Skeletal muscle tissue (tissue), 4 donors: ENCODE measurements around the gene WDR89. TPM values are rescaled to one million over a fixed set of nuclear protein-coding genes. Genes with fewer than 3 reads are reported as not detected.
"Not testable (repeated sequence)": the region's sequence is repeated elsewhere in the genome, so short reads cannot be mapped to it uniquely, and the experiment has no call there.

Experiments
- H3K27ac ChIP-seq: one replicate; pipeline ENCODE4 v1.7.0; 2013; ENCODE audit warnings: mild to moderate bottlenecking, low read depth, low read length, inconsistent platforms
- H3K27me3 ChIP-seq, 3 donors: one replicate each; pipeline ENCODE4 v1.7.0; 2013; ENCODE audit warnings: low read length in 3 of 3; ENCODE audit not compliant: control insufficient read depth in 3 of 3, insufficient read depth in 3 of 3
- H3K36me3 ChIP-seq, 3 donors: one replicate each; pipeline ENCODE4 v1.7.0; 2013; ENCODE audit warnings: low read length in 3 of 3; ENCODE audit not compliant: control insufficient read depth in 3 of 3, insufficient read depth in 3 of 3
- H3K4me1 ChIP-seq, 3 donors: one replicate each; pipeline ENCODE4 v1.7.0; 2013; ENCODE audit warnings: low read length in 3 of 3, mild to moderate bottlenecking in 3 of 3; ENCODE audit not compliant: control insufficient read depth in 3 of 3, insufficient read depth in 3 of 3
- H3K4me3 ChIP-seq, 3 donors: one replicate each; pipeline ENCODE4 v1.7.0; 2013; ENCODE audit warnings: low read length in 3 of 3
- H3K9ac ChIP-seq, 3 donors: one replicate each; pipeline ENCODE4 v1.7.0; 2013; ENCODE audit warnings: low read length in 3 of 3, mild to moderate bottlenecking in 3 of 3, moderate library complexity in 2 of 3, low read depth in 1 of 3
- H3K9me3 ChIP-seq, 3 donors: one replicate each; pipeline ENCODE4 v1.7.0; 2013; ENCODE audit warnings: low read length in 3 of 3; ENCODE audit not compliant: control insufficient read depth in 3 of 3
- total RNA-seq: library from RNA; depleted of rRNA; stranded (reverse); fragments of >200 nt; gene quantifications from one replicate; pipeline ENCODE4 v1.2.3, GENCODE V29; 2014
- donor health status: Osteomylitis.

WDR89 gene
- total RNA-seq, 1 donor from 2014 or later = 15.7 TPM

DNA sequence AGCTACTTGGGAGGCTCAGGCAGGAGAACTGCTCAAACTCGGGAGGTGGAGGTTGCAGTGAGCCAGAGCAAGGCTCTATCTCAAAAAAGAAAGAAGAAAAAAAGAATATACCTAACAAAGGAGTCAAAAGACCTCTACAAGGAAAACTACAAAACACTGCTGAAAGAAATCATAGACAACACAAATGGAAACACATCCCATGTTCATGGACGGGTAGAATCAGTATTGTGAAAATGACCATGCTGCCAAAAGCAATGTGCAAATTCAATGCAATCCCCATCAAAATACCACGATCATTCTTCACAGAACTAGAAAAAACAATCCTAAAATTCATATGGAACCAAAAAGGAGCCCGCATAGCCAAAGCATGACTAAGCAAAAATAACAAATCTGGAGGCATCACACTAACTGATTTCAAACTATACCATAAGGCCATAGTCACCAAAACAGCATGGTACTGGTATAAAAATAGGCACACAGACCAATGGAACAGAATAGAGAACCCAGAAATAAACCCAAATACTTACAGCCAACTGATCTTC, 5.5 kb downstream of the WDR89 start:
- not testable (repeated sequence) for H3K9me3 ChIP-seq, H3K27ac ChIP-seq, H3K27me3 ChIP-seq, H3K4me3 ChIP-seq, H3K36me3 ChIP-seq, H3K4me1 ChIP-seq, H3K9ac ChIP-seq

DNA sequence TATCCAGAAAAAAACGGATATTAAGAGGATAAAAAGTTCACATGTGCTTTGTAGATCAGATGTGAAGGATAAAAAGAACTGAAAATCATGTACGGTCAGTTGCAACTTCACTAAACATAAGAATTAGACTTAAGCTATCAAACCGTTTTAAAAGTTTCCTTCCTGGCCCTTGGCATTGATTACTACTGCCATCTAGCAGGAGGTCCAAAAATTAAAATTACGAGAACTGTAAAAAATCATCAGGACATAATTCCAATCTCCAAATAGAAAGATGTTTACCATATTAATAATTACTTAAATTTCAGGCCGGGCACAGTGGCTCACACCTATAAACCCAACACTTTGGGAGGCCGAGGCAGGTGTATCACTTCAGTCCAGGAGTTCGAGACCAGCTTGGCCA, 7.9 kb downstream of the WDR89 start:
- Histone ChIP-seq H3K9me3 (no peaks in the 10 kb centered on the region), H3K4me3 (no peak overlapping the region), H3K9ac (no peak overlapping the region), H3K27me3 (no peaks in the 10 kb centered on the region), H3K36me3 (peaks cover 0 to 3% (median 0%) of the 10 kb centered on the region in 3 donors), H3K4me1 (no peaks in the 10 kb centered on the region), H3K27ac (no peak overlapping the region)

DNA sequence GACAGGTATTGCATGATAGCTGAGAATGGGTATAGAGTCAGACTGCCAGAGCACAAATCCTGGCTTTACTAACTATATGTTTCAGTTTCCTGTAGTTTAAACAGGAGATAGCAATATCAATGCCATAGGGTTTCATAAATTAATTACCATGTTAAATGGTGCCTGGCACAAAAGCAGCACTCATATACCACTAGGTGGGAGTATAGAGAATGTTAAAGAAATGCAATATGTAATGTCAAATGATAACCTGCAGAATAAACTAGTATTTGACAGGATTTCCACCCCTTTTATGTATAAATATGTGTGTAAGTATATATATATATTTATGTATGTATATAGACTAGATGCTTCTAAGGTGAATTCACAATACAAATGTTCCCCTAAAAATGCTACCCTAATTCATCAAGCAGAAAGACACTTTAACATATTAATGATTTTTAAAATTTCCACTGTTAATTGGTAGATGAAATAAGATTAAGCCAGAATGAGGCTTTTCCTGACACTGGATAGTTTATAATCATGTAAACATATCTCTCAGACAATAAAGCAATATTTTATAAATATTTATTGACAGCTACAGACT, 8.6 kb downstream of the WDR89 start:
- H3K27ac ChIP-seq = no peak overlapping the region
- no peak overlapping the region for H3K9ac ChIP-seq
- no peaks in the 10 kb centered on the region for H3K4me1 ChIP-seq
- H3K36me3 ChIP-seq = peaks cover 0 to 3% (median 0%) of the 10 kb centered on the region in 3 donors
- H3K4me3 ChIP-seq = no peak overlapping the region
- H3K9me3 ChIP-seq = no peaks in the 10 kb centered on the region
- H3K27me3 ChIP-seq = no peaks in the 10 kb centered on the region

GRCh38 chr14:63624701-63625100, 17.0 kb downstream of the WDR89 start:
- H3K36me3 ChIP-seq = peaks cover 0 to 4% (median 4%) of the 10 kb centered on the region in 3 donors
- no peaks in the 10 kb centered on the region for H3K4me1 ChIP-seq
- H3K9ac ChIP-seq = no peak overlapping the region
- H3K27ac ChIP-seq = no peak overlapping the region
- no peaks in the 10 kb centered on the region for H3K27me3 ChIP-seq
- H3K4me3 ChIP-seq = no peak overlapping the region
- H3K9me3 ChIP-seq = no peaks in the 10 kb centered on the region

GRCh38 chr14:63624203-63624602, 17.5 kb downstream of the WDR89 start:
- Histone ChIP-seq H3K36me3 (peaks cover 0 to 6% (median 4%) of the 10 kb centered on the region in 3 donors), H3K9me3 (no peaks in the 10 kb centered on the region), H3K4me1 (no peaks in the 10 kb centered on the region), H3K9ac (no peak overlapping the region), H3K4me3 (no peak overlapping the region), H3K27ac (no peak overlapping the region), H3K27me3 (no peaks in the 10 kb centered on the region)

- H3K27ac ChIP-seq, H3K4me1 ChIP-seq, H3K4me3 ChIP-seq, H3K27me3 ChIP-seq, H3K9me3 ChIP-seq, H3K36me3 ChIP-seq, H3K9ac ChIP-seq: not testable (repeated sequence)
Measured at GRCh38 chr14:63621975-63622374, 19.7 kb downstream of the WDR89 start.

GRCh38 chr14:63616015-63616414, 25.7 kb downstream of the WDR89 start:
- Histone ChIP-seq H3K9ac (no peak overlapping the region), H3K27ac (no peak overlapping the region)

DNA sequence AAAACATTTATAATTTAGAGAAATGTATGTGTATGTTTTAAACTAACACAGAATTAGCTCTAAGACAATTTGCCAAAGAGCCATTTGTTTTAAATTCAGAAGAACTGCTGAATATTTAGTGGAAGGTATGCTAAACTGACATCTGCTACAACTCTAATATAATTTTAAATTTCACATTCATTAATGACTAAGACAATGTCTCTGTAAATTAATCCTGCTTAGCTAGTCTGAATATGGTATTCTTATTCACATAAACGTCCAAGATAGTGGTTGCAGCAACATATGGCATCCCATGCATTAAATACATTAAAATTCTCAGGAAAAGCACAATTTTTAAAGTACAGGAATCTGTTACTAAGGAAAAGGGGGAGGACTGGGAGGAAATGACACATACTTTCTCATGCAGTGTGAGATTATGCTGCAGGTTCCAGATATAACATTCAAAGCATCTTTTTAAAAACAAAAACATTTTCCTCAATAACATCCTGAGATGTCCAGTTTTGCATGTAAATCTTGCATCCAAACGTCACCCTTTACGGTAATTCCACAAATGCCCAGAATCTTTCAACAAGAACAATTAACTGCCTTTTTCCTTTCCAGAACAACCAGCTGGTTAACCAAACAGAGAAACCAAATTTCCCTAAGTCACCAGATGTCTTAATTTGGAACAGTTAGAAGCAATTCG, 26.9 kb downstream of the WDR89 start:
- no peak overlapping the region for H3K4me3 ChIP-seq
- H3K36me3 ChIP-seq = peaks cover 0 to 2% (median 0%) of the 10 kb centered on the region in 3 donors
- H3K4me1 ChIP-seq = no peaks in the 10 kb centered on the region
- H3K9ac ChIP-seq = no peak overlapping the region
- no peaks in the 10 kb centered on the region for H3K9me3 ChIP-seq
- H3K27ac ChIP-seq = no peak overlapping the region
- H3K27me3 ChIP-seq = no peaks in the 10 kb centered on the region

More at GRCh38 chr14:63616015-63616414, 25.7 kb downstream of the WDR89 start:
- Histone ChIP-seq H3K4me3 (no peak overlapping the region), H3K9me3 (no peaks in the 10 kb centered on the region), H3K4me1 (no peaks in the 10 kb centered on the region), H3K27me3 (no peaks in the 10 kb centered on the region), H3K36me3 (peaks cover 0 to 2% (median 0%) of the 10 kb centered on the region in 3 donors)

GRCh38 chr14:63611078-63611477, 30.6 kb downstream of the WDR89 start:
- no peak overlapping the region for H3K9ac ChIP-seq
- H3K36me3 ChIP-seq = no peaks in the 10 kb centered on the region
- no peaks in the 10 kb centered on the region for H3K4me1 ChIP-seq
- no peak overlapping the region for H3K4me3 ChIP-seq
- H3K27ac ChIP-seq = no peak overlapping the region
- no peaks in the 10 kb centered on the region for H3K27me3 ChIP-seq
- no peaks in the 10 kb centered on the region for H3K9me3 ChIP-seq

- Histone ChIP-seq H3K27me3 (no peaks in the 10 kb centered on the region), H3K36me3 (peaks cover 0 to 7% (median 6%) of the 10 kb centered on the region in 3 donors), H3K27ac (no peak overlapping the region), H3K9ac (no peak overlapping the region), H3K9me3 (no peaks in the 10 kb centered on the region), H3K4me3 (no peak overlapping the region), H3K4me1 (no peaks in the 10 kb centered on the region)
Measured at GRCh38 chr14:63605041-63605532, 36.6 kb downstream of the WDR89 start.
